Epidermal melanocyte (primary cell): ENCODE results near the gene AKR1C8.

Experiments used
- DNase-seq: peaks from one replicate; pipeline ENCODE4 v3.0.0; 2011; ENCODE audit warnings: low spot score; ENCODE audit not compliant: insufficient read length

AKR1C8 gene

DNA sequence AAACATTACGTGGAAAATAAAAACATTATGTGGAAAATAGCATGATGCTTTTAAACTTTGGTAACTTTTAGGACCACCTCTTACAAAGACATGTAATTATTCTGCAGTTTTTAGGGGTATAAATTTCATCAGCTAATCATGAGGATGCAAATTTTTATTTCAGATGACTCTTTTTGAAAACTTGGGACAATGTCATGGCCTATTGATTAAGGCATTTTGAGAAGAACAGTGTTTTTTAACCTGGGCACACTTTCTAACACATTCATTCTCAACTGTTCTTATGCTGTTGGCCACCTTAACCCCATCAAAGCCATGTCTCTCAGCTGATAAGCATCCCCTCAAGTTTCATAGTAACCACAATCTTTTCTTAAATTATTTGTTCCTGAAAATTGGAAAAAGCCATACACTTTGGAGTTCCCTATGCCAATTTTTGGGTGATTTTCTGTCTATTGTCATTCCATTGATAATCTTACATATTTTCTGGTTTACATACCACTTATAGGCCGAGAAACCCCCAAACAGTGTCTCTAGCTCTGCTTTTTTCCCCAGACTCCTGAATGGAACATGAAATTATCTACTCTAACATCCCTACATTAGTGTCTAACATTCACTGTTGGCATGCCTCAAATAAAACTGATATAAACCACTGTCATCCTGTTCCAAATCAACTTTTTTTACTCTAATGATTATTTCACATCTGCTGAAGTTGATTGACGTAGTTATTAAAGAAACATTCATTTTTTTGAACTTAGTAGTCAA lies 76.1 kb downstream of the AKR1C8 start:
- DNase-seq = no peak

DNA sequence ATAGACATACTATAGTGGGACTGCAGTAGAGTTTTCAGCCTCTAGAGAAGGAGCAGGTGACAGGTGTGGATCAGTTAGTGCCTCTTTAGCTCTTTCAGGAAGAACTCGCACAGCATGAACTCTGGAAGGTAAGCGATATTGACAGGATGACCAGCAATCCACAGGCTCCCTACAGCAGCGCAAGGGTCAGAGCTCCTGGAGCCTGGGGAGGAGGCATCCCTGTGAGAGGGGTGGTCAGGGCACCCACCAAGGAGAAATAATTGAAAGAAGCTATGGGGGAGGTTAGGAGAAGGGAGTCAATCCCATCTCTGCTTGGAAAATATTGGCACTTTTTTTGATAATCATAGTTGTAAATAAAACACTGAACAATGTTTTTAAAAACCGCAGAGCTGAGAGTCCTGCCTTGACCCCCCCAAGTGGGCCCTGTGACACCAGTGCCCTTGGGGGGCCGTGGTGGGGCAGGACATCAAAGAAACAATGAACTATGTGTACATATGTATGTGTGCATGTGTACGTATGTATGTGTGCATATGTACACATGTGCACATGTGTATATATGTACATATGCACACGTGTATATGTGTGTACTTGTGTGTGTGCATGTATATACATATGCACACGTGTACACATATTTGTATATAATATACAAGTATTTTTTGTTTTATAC lies 77.0 kb downstream of the AKR1C8 start:
- DNase-seq = no peak

DNA sequence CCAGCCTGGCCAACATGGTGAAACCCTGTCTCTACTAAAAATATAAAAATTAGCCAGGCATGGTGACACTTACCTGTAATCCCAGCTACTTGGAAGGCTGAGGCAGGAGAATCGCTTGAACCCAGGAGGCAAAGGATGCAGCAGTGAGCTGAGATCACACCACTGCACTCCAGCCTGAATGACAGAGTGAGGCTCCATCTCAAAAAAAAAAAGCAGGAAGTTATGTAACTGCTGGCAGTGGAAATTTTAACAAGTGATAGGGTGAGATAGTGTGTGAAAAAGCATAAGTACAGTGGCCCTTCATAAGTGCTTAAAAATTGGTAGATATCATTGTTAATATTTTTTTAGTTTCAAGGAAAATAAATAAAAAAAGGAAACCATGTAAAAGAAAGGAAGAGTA lies 78.4 kb downstream of the AKR1C8 start:
- no peak for DNase-seq

DNA sequence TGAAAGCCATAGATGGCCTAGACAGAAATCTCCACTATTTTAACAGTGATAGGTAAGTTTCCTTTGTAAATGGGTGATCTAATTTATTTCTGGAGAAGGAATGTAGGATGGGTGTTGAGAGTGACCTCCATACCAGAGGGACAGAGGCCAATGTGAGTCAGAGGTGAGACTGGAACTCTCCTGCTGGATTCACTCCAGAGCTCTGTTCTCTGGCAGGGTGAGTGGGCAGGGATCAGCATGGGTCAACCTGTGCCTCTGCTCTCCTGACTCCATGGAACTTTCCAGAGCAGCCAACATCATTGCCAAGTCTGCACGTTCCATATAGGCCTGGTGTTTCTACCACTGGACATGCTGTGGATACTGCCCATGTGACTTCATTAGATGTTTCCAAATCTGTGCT lies 79.3 kb downstream of the AKR1C8 start:
- DNase-seq = no peak
